Measurements from ENCODE around the gene TRIM33.

GRCh38 chr1:114347431-114348209 is 163.4 kb downstream of the TRIM33 start:
- TF ChIP-seq CTCF (optimal IDR thresholded peaks at IDR 0.05 in 1 of 3, IDR thresholded peaks at IDR 0.05 in 1 of 3, conservative IDR thresholded peaks at IDR 0.05 in 1 of 3; ENCODE audit: extremely low read depth in 1 of 3, insufficient read depth in 2 of 3, low read length in 3 of 3) (no peak), EZH2 (IDR thresholded peaks at IDR 0.05; ENCODE audit: low read length) (no peak)
